ENCODE measurements around the gene ITPRID2. TPM values are rescaled to one million over a fixed set of nuclear protein-coding genes. Genes with fewer than 3 reads are reported as not detected.

Gene ITPRID2
- total and polyA plus RNA-seq, 2 of the 4 experiments (the other 2 are of a cell fraction): 74.1 to 187 TPM

- Histone ChIP-seq H3K56ac (ENCODE audit: extremely low read depth, insufficient read depth, low read length) (no peak overlapping the region), H3K9ac (ENCODE audit: low read depth, low read length) (no peak overlapping the region), H3K9me1 (ENCODE audit: insufficient read depth, low read length) (no peaks in the 10 kb centered on the region), H4K20me1 (ENCODE audit: insufficient read depth, low read length) (no peaks in the 10 kb centered on the region), H2BK120ac (ENCODE audit: low read depth, low read length) (no peak overlapping the region), H3K4me3 (ENCODE audit: insufficient read depth, low read depth, low read length) (no peak overlapping the region), H2BK15ac (ENCODE audit: low read depth, low read length) (no peak overlapping the region), H2AK5ac (ENCODE audit: low read depth, low read length) (no peak overlapping the region), H3K14ac (replicated peaks; ENCODE audit: low read depth, low read length) (no peak overlapping the region), H3K4me2 (ENCODE audit: low read depth, low read length) (no peak overlapping the region), H3K18ac (ENCODE audit: low read depth, low read length) (no peak overlapping the region), H2AK9ac (replicated peaks; ENCODE audit: low read depth, low read length, poor library complexity) (no peak overlapping the region), H4K91ac (ENCODE audit: insufficient read depth, low read depth, low read length) (no peak overlapping the region), H3K23ac (ENCODE audit: low read depth, low read length) (no peak overlapping the region), H3K27ac (ENCODE audit: insufficient read depth, low read length) (no peak overlapping the region), H4K5ac (ENCODE audit: low read depth, low read length) (no peak overlapping the region), H3K27me3 (ENCODE audit: control insufficient read depth, insufficient read depth, low read length) (no peaks in the 10 kb centered on the region), H2BK5ac (ENCODE audit: low read depth, low read length, poor library complexity, severe bottlenecking) (no peak overlapping the region), H3K4me1 (ENCODE audit: control insufficient read depth, insufficient read depth, low read length) (no peaks in the 10 kb centered on the region), H2BK20ac (ENCODE audit: low read depth, low read length) (no peak overlapping the region), H2AFZ (replicated peaks; ENCODE audit: low read length, poor library complexity) (no peak overlapping the region), H4K8ac (ENCODE audit: low read depth in 2 of 2, low read length in 2 of 2) (no peak overlapping the region), H3K9me3 (ENCODE audit: control insufficient read depth, insufficient read depth, low read length) (no peaks in the 10 kb centered on the region), H3K79me1 (ENCODE audit: low read depth in 1 of 2, low read length in 2 of 2) (no peaks in the 10 kb centered on the region), H3K4ac (ENCODE audit: low read depth, low read length) (no peak overlapping the region), H3K36me3 (ENCODE audit: control insufficient read depth, insufficient read depth, low read length) (no peaks in the 10 kb centered on the region)
- ATAC-seq (ENCODE audit: low read depth) (no peak), DNase-seq (no peak)
- no peak for TF ChIP-seq SMC3 (IDR thresholded peaks at IDR 0.05; ENCODE audit: low read depth, low read length)
- TF ChIP-seq MAFK (IDR thresholded peaks at IDR 0.05; ENCODE audit: low read depth, low read length): 0 out of 2 replicates have a peak, but pooled peaks have one; percentile 30
- ChIA-PET CTCF (no interaction called here), POLR2A (ENCODE audit: unreplicated experiment) (no interaction called here)
- in situ Hi-C loops (cut with MboI; ENCODE audit: low sequenced_read_pairs): no loop called here
- WGBS, 2 experiments (ENCODE audit: extremely low coverage in 2 of 2, insufficient read length in 1 of 2): 67% methylated on average over 1 of the region's 2 CpGs; no CpG with 5 or more reads in 1 of the 2 experiments
- dilution Hi-C loops (cut with HindIII; ENCODE audit: low sequenced_read_pairs, unreplicated experiment): no loop called here
- intact Hi-C loops (cut with micrococcal nuclease): no loop called here
- no TSS peak for BruUV-seq (replicated peaks)
Measured at GRCh38 chr2:181878448-181878847, 13.1 kb upstream of the ITPRID2 start.

Measured in IMR-90 (cell line).